K562 (cell line): ENCODE results near the gene UBN2. TPM values are rescaled to one million over a fixed set of nuclear protein-coding genes. Genes with fewer than 3 reads are reported as not detected.
"Not testable (repeated sequence)": the region's sequence is repeated elsewhere in the genome, so short reads cannot be mapped to it uniquely, and the experiment has no call there.

Source experiments
- ATAC-seq: fragments of 200-7000 bp; cut with Tn5 transposase; 3 replicates; pipeline ENCODE4 v1.9.1; 2020; ENCODE audit warnings: moderate library complexity
- BruUV-seq: library from RNA; stranded (reverse); fragments of 400-500 nt; replicated peaks from 2 replicates; lab custom pipeline; 2021; lab: Mats Ljungman, UMichigan
- CTCF ChIA-PET: fragments of 300-600 bp; formaldehyde crosslinking; extraction: SDS; loops from one replicate; lab custom pipeline; 2021; ENCODE audit warnings: low intra/inter-chr PET ratio; lab: Yijun Ruan, JAX
- POLR2A ChIA-PET: fragments of 300-600, 350-650 bp; sonication (Branson Sonifier 250); formaldehyde crosslinking; extraction: SDS; loops from one replicate; lab custom pipeline; 2021; ENCODE audit warnings: antibody characterized with exemption, inconsistent platforms; lab: Yijun Ruan, JAX
- DNase-seq, 4 experiments: peaks; one replicate each; pipeline versions ENCODE4 v3.0.0 to v3.0.0-alpha.2; 2011 to 2018; ENCODE audit warnings: low spot score in 3 of 4, mixed read lengths in 3 of 4; ENCODE audit errors: extremely low read depth in 1 of 4
- FAIRE-seq: peaks from 2 replicates; lab custom pipeline; 2011; peaks lifted over from hg19 to GRCh38; lab: Jason Lieb, UNC
- H2AFZ ChIP-seq: 2 replicates; pipeline ENCODE4 v1.6.0; 2011; ENCODE audit warnings: low read depth, low read length, control low read depth, inconsistent platforms
- H3K27ac ChIP-seq: fragments of 200-600 bp; 3 replicates; pipeline ENCODE4 v1.8.0; 2011; ENCODE audit warnings: low read depth, mild to moderate bottlenecking, control low read depth, inconsistent platforms, low read length, moderate library complexity, mixed read lengths; ENCODE audit errors: extremely low read depth
- H3K27me3 ChIP-seq, 2 experiments: fragments of 300-600 bp in 1 of 2; 2 replicates in 1 of 2; 3 replicates in 1 of 2; pipeline versions ENCODE4 v1.6.0 to v1.8.0; 2011; ENCODE audit warnings: inconsistent platforms in 2 of 2, low read length in 2 of 2, mild to moderate bottlenecking in 1 of 2, mixed read lengths in 1 of 2, moderate library complexity in 1 of 2; ENCODE audit not compliant: control insufficient read depth in 2 of 2, insufficient read depth in 2 of 2
- H3K36me3 ChIP-seq: fragments of 300-600 bp; 3 replicates; pipeline ENCODE4 v1.8.0; 2011; ENCODE audit warnings: mild to moderate bottlenecking, low read length, inconsistent platforms; ENCODE audit not compliant: control insufficient read depth, insufficient read depth
- H3K4me1 ChIP-seq, 2 experiments: fragments of 200-600 bp in 1 of 2; replicated peaks in 1 of 2; 2 replicates in 1 of 2; 3 replicates in 1 of 2; pipeline versions ENCODE4 v1.5.1 to v1.8.0; 2011; ENCODE audit warnings: inconsistent platforms in 2 of 2, low read length in 2 of 2, mild to moderate bottlenecking in 1 of 2, mixed read lengths in 1 of 2, moderate library complexity in 1 of 2; ENCODE audit not compliant: control insufficient read depth in 2 of 2, insufficient read depth in 2 of 2
- H3K4me2 ChIP-seq: 2 replicates; pipeline ENCODE4 v1.6.1; 2011; ENCODE audit warnings: low read length, control low read depth, inconsistent platforms, mixed read lengths; ENCODE audit not compliant: insufficient read depth
- H3K4me3 ChIP-seq: fragments of 200-600 bp; sonication (generic), shearing (Covaris generic); 2 replicates; pipeline ENCODE4 v1.5.1; 2016; ENCODE audit warnings: control low read depth, inconsistent platforms
- H3K79me2 ChIP-seq: fragments of 200-600 bp; 3 replicates; pipeline ENCODE4 v1.8.0; 2011; ENCODE audit warnings: low read length, inconsistent platforms; ENCODE audit not compliant: control insufficient read depth, insufficient read depth
- H3K9ac ChIP-seq, 2 experiments: 2 replicates each; pipeline versions ENCODE4 v1.6.0 to v1.6.1; 2011; ENCODE audit warnings: low read depth in 2 of 2, low read length in 2 of 2, control low read depth in 1 of 2, inconsistent platforms in 1 of 2, mild to moderate bottlenecking in 1 of 2, mixed read lengths in 1 of 2; ENCODE audit not compliant: insufficient read depth in 1 of 2
- H3K9me1 ChIP-seq: one replicate; pipeline ENCODE4 v1.6.0; 2011; ENCODE audit warnings: inconsistent platforms, mild to moderate bottlenecking, low read length, moderate library complexity; ENCODE audit not compliant: control insufficient read depth, insufficient read depth
- H3K9me3 ChIP-seq: replicated peaks from 2 replicates; pipeline ENCODE4 v1.5.1; 2011; ENCODE audit warnings: low read depth, low read length, inconsistent platforms; ENCODE audit not compliant: control insufficient read depth, insufficient read depth
- H4K20me1 ChIP-seq: replicated peaks from 2 replicates; pipeline ENCODE4 v1.6.1; 2011; ENCODE audit warnings: low read length, inconsistent platforms, mixed read lengths; ENCODE audit not compliant: control insufficient read depth, insufficient read depth
- ADNP ChIP-seq: fragments of 200-800 bp; sonication (Bioruptor generic); IDR thresholded peaks from 2 replicates; pipeline ENCODE4 v1.6.1; 2016; ENCODE audit warnings: missing genetic modification characterization, missing compliant biosample characterization
- BCOR ChIP-seq: fragments of 450-650 bp; IDR thresholded peaks from 2 replicates; pipeline ENCODE4 v1.6.1; 2016
- FOXK2 ChIP-seq, 2 experiments: fragments of 450-650 bp; IDR thresholded peaks in 1 of 2; conservative IDR thresholded peaks in 1 of 2; 2 replicates each; pipeline ENCODE4 v1.6.1; 2016; ENCODE audit warnings: low read depth in 2 of 2, mild to moderate bottlenecking in 1 of 2
- LARP7 ChIP-seq: fragments of 450-650 bp; IDR thresholded peaks from 2 replicates; pipeline ENCODE4 v1.6.1; 2016
- SMARCA5 ChIP-seq: fragments of 450-650 bp; IDR thresholded peaks from 2 replicates; pipeline ENCODE4 v1.6.1; 2016
- ZNF121 ChIP-seq: sonication (generic); formaldehyde crosslinking; conservative IDR thresholded peaks from 2 replicates; pipeline ENCODE4 v1.8.0; 2022; ENCODE audit warnings: missing genetic modification reagents
- ZNF583 ChIP-seq: fragments of 250-450 bp; sonication (Bioruptor Pico); IDR thresholded peaks from 2 replicates; pipeline ENCODE4 v1.4.0; 2020
- WGBS: fragments of 100-300 bp; shearing (Covaris generic); methylation state at CpG from one replicate; pipeline ENCODE4 v1.1.6; 2016; ENCODE audit warnings: low coverage, mixed read lengths; ENCODE audit not compliant: insufficient coverage; ENCODE audit errors: missing lambda C conversion rate; 5-methylcytosine and 5-hydroxymethylcytosine counted together
- in situ Hi-C: fragments of 300-500 bp; cut with MboI; formaldehyde crosslinking; loops from 4 replicates; pipeline ENCODE4 v1.15.0; 2018; ENCODE audit warnings: inconsistent platforms, mixed read lengths
- intact Hi-C: fragments of 100-400 bp; cut with micrococcal nuclease; formaldehyde crosslinking; loops from 2 replicates; pipeline ENCODE4 v1.14.2; 2022
- polyA plus RNA-seq, 8 experiments: library from polyadenylated mRNA; depleted of rRNA in 4 of 8; stranded (reverse) in 5 of 8; unstranded in 3 of 8; fragments of >200 nt; fragmentation: Nextera tagmentation in 2 of 8; fragmentation: Illumina TruSeq in 1 of 8; extraction: Ambion mirVana in 2 of 8; extraction: Trizol in 1 of 8; gene quantifications; 2 replicates each; pipeline versions ENCODE4 v1.2.1 to v1.2.3, GENCODE V29; 2011 to 2014; ENCODE audit warnings: inconsistent platforms in 1 of 8, missing spikeins in 1 of 8
- total RNA-seq, 7 experiments: library from RNA; depleted of rRNA in 6 of 7; stranded (reverse); fragments of >200 nt in 6 of 7; fragmentation: Illumina TruSeq in 2 of 7; extraction: Trizol in 2 of 7; gene quantifications; 2 replicates each; pipeline versions ENCODE4 v1.2.1 to v1.2.3, GENCODE V29; 2011 to 2021; ENCODE audit warnings: low replicate concordance in 1 of 7
- TF ChIP-seq, protein P1 (sequence below): sonication (generic); formaldehyde crosslinking; IDR thresholded peaks from 2 replicates; pipeline ENCODE4 v1.8.0; 2022; ENCODE audit warnings: mild to moderate bottlenecking, low read depth, missing genetic modification reagents
- TF ChIP-seq, protein P2 (sequence below): sonication (generic); formaldehyde crosslinking; IDR thresholded peaks from 2 replicates; pipeline ENCODE4 v1.8.1; 2023; ENCODE audit warnings: mild to moderate bottlenecking, missing genetic modification reagents

The UBN2 gene
- total and polyA plus RNA-seq, 9 of the 15 experiments (the other 6 are each of a cell fraction or from before 2014, with no cell fraction given), result 1.2 to 19.5 (median 9.9) TPM

DNA sequence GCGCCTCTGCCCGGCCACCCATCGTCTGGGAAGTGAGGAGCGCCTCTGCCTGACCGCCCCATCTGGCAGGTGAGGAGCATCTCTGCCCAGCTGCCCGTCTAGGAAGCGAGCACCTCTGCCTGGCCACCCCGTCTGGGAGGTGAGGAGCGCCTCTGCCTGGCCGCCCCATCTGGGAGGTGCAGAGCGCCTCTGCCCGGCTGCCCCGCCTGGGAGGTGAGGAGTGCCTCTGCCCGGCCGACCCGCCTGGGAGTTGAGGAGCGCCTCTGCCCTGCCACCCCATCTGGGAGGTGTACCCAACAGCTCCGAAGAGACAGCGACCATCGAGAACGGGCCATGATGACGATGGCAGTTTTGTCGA lies 4.9 kb upstream of the UBN2 start:
- TF ChIP-seq, protein P1, sequence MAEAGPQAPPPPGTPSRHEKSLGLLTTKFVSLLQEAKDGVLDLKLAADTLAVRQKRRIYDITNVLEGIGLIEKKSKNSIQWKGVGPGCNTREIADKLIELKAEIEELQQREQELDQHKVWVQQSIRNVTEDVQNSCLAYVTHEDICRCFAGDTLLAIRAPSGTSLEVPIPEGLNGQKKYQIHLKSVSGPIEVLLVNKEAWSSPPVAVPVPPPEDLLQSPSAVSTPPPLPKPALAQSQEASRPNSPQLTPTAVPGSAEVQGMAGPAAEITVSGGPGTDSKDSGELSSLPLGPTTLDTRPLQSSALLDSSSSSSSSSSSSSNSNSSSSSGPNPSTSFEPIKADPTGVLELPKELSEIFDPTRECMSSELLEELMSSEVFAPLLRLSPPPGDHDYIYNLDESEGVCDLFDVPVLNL, result peak; percentile 32; the same call in 1 of the 2 replicates
- 0 out of 2 replicates have a peak, but pooled peaks have one; percentile 43 for TF ChIP-seq ZNF583 (CRISPR knock-in tag)
- H3K9me3 ChIP-seq, H3K27ac ChIP-seq, ATAC-seq, H3K4me3 ChIP-seq, in situ Hi-C loops, H2AFZ ChIP-seq, POLR2A ChIA-PET, H3K4me2 ChIP-seq, H4K20me1 ChIP-seq, DNase-seq, H3K79me2 ChIP-seq, CTCF ChIA-PET, H3K27me3 ChIP-seq, H3K36me3 ChIP-seq, intact Hi-C loops, BruUV-seq, H3K9me1 ChIP-seq, H3K9ac ChIP-seq, FAIRE-seq: not testable (repeated sequence)
- peaks cover 8 to 15% of the 10 kb centered on the region in 2 experiments; a peak in 4 of 5 replicates for H3K4me1 ChIP-seq
- 85% methylated on average over 15 of the region's 23 CpGs for WGBS

DNA sequence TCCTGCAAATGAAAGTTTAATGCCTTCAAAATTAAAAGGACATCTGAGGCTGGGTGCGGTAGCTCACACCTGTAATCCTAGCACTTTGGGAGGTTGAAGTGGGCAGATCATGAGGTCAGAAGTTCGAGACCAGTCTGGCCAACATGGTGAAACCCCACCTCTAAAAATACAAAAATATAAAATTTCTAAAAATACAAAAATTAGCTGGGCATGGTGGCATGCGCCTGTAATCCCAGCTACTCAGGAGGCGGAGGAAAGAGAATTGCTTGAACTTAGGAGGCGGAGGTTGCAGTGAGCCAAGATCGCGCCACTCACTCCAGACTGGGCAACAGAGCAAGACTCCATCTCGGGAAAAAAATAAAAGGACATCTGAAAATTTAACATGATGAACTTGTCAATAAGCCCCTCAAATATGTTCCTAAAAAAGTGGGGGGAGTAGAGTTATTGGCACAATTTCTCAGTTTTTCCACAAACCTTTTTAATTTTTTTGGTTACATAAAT lies 4.0 kb upstream of the UBN2 start:
- CTCF ChIA-PET, result interaction anchor here (0.6 kb wide), 2 partner anchors 60 to 131 kb away, joined by 3 to 4 read pairs; no protein-coding TSS in a partner anchor
- not testable (repeated sequence) for FAIRE-seq

More for the DNA sequence above, 4.0 kb upstream of the UBN2 start:
- WGBS, result 72% methylated on average over 8 of the region's 8 CpGs
- intact Hi-C loops, H3K9me3 ChIP-seq, H3K4me3 ChIP-seq, H3K9ac ChIP-seq, H4K20me1 ChIP-seq, H3K27me3 ChIP-seq, in situ Hi-C loops, H3K27ac ChIP-seq, DNase-seq, H3K9me1 ChIP-seq, BruUV-seq, ATAC-seq, H3K4me2 ChIP-seq, H3K79me2 ChIP-seq, H3K36me3 ChIP-seq: not testable (repeated sequence)
- Histone ChIP-seq H2AFZ (0 out of 2 replicates have a peak overlapping the region, but pooled peaks have one; percentile 30), H3K4me1 (peaks cover 8 to 24% of the 10 kb centered on the region in 2 experiments; a peak in 4 of 5 replicates)
- POLR2A ChIA-PET, result interaction anchor here (0.6 to 0.9 kb wide), 2 partner anchors 20 to 307 kb away, joined by 3 read pairs; no protein-coding TSS in a partner anchor
- TF ChIP-seq FOXK2 (conservative IDR thresholded peaks at IDR 0.05 in 1 of 2, IDR thresholded peaks at IDR 0.05 in 1 of 2; ENCODE audit: low read depth in 2 of 2), result 0 out of 4 replicates have a peak, but pooled peaks of 1 of the 2 experiments have one; percentile 21
- peak; percentile 33; the same call in 1 of the 2 replicates for TF ChIP-seq SMARCA5
- TF ChIP-seq ZNF121 (CRISPR knock-in tag), result peak; percentile 77
- TF ChIP-seq, protein P2, sequence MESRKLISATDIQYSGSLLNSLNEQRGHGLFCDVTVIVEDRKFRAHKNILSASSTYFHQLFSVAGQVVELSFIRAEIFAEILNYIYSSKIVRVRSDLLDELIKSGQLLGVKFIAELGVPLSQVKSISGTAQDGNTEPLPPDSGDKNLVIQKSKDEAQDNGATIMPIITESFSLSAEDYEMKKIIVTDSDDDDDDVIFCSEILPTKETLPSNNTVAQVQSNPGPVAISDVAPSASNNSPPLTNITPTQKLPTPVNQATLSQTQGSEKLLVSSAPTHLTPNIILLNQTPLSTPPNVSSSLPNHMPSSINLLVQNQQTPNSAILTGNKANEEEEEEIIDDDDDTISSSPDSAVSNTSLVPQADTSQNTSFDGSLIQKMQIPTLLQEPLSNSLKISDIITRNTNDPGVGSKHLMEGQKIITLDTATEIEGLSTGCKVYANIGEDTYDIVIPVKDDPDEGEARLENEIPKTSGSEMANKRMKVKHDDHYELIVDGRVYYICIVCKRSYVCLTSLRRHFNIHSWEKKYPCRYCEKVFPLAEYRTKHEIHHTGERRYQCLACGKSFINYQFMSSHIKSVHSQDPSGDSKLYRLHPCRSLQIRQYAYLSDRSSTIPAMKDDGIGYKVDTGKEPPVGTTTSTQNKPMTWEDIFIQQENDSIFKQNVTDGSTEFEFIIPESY (CRISPR knock-in tag), result peak; percentile 51; the same call in 1 of the 2 replicates
- peak; percentile 81 for TF ChIP-seq ADNP (tag)
- peak; percentile 27; the same call in 1 of the 2 replicates for TF ChIP-seq LARP7
- peak; percentile 58; the same call in 1 of the 2 replicates for TF ChIP-seq BCOR
